HG03521 (cell line): ENCODE results near the gene SLC25A13.
A peak's percentile ranks its signal among the peaks of the same experiment; 100 is the strongest.
"Not testable (repeated sequence)": the region's sequence is repeated elsewhere in the genome, so short reads cannot be mapped to it uniquely, and the experiment has no call there.

Source experiments
- ATAC-seq: cut with Tn5 transposase; IDR thresholded peaks from one replicate; pipeline ENCODE4 v1.9.1; 2021; ENCODE audit warnings: mild to moderate bottlenecking, moderate library complexity; ENCODE audit not compliant: unreplicated experiment

Gene SLC25A13

GRCh38 chr7:96300986-96301385 lies 20.9 kb downstream of the SLC25A13 start:
- ATAC-seq: no peak

GRCh38 chr7:96300502-96300901 lies 21.4 kb downstream of the SLC25A13 start:
- no peak for ATAC-seq

GRCh38 chr7:96299496-96299895 lies 22.4 kb downstream of the SLC25A13 start:
- no peak for ATAC-seq

- no peak for ATAC-seq
These were observed 24.0 kb downstream of the SLC25A13 start for GRCh38 chr7:96297876-96298275.

- ATAC-seq: not testable (repeated sequence)
These were observed 24.5 kb downstream of the SLC25A13 start for GRCh38 chr7:96297446-96297845.

GRCh38 chr7:96293911-96294310 lies 28.0 kb downstream of the SLC25A13 start:
- ATAC-seq: not testable (repeated sequence)

GRCh38 chr7:96287559-96287958 lies 34.3 kb downstream of the SLC25A13 start:
- no peak for ATAC-seq

GRCh38 chr7:96287132-96287531 lies 34.8 kb downstream of the SLC25A13 start:
- ATAC-seq: no peak

- ATAC-seq: peak; percentile 72
These were observed 36.3 kb downstream of the SLC25A13 start for GRCh38 chr7:96285579-96285978.

GRCh38 chr7:96284835-96285234 lies 37.1 kb downstream of the SLC25A13 start:
- ATAC-seq: peak; percentile 49

- ATAC-seq: no peak
These were observed 37.7 kb downstream of the SLC25A13 start for GRCh38 chr7:96284240-96284639.

GRCh38 chr7:96282835-96283234 lies 39.1 kb downstream of the SLC25A13 start:
- ATAC-seq: no peak

GRCh38 chr7:96277921-96278320 lies 44.0 kb downstream of the SLC25A13 start:
- ATAC-seq: no peak

- no peak for ATAC-seq
These were observed 45.9 kb downstream of the SLC25A13 start for GRCh38 chr7:96276019-96276418.

GRCh38 chr7:96273716-96274115 lies 48.2 kb downstream of the SLC25A13 start:
- ATAC-seq: no peak

GRCh38 chr7:96269246-96269994 lies 52.5 kb downstream of the SLC25A13 start:
- no peak for ATAC-seq

- ATAC-seq: no peak
These were observed 55.3 kb downstream of the SLC25A13 start for GRCh38 chr7:96266580-96266979.

GRCh38 chr7:96266015-96266414 lies 55.9 kb downstream of the SLC25A13 start:
- no peak for ATAC-seq

GRCh38 chr7:96253964-96254363 lies 67.9 kb downstream of the SLC25A13 start:
- ATAC-seq: no peak

GRCh38 chr7:96253441-96253840 lies 68.5 kb downstream of the SLC25A13 start:
- ATAC-seq: no peak

- no peak for ATAC-seq
These were observed 71.0 kb downstream of the SLC25A13 start for GRCh38 chr7:96250776-96251361.

- no peak for ATAC-seq
These were observed 73.5 kb downstream of the SLC25A13 start for GRCh38 chr7:96248405-96248804.

- no peak for ATAC-seq
These were observed 75.0 kb downstream of the SLC25A13 start for GRCh38 chr7:96246919-96247318.
